Upper lobe of left lung (tissue), 6 donors: ENCODE data around the gene IFT74. TPM values are rescaled to one million over a fixed set of nuclear protein-coding genes. Genes with fewer than 3 reads are reported as not detected.
"Not testable (repeated sequence)": the region's sequence is repeated elsewhere in the genome, so short reads cannot be mapped to it uniquely, and the experiment has no call there.

ENCODE experiments used
- ATAC-seq, 2 donors: fragments of 200-7000 bp; cut with Tn5 transposase; one replicate each; pipeline ENCODE4 v1.9.1; 2022; ENCODE audit warnings: mild to moderate bottlenecking in 2 of 2, moderate library complexity in 2 of 2; ENCODE audit not compliant: low FRiP score in 2 of 2
- DNase-seq, 2 donors: peaks; one replicate each; pipeline ENCODE4 v3.0.0-alpha.2; 2019 to 2020
- H3K27ac ChIP-seq, 4 donors: fragments of 200-600 bp; sonication (generic); one replicate each; pipeline ENCODE4 v1.5.1; 2016 to 2019
- H3K27me3 ChIP-seq, 4 donors: fragments of 200-600 bp; sonication (generic); one replicate each; pipeline ENCODE4 v1.5.1; 2017 to 2019
- H3K36me3 ChIP-seq, 4 donors: fragments of 200-600 bp; sonication (generic); one replicate each; pipeline ENCODE4 v1.5.1; 2016 to 2019
- H3K4me1 ChIP-seq, 4 donors: fragments of 200-600 bp; sonication (generic); one replicate each; pipeline ENCODE4 v1.5.1; 2018 to 2019
- H3K4me3 ChIP-seq, 4 donors: fragments of 200-600 bp; sonication (generic); one replicate each; pipeline ENCODE4 v1.5.1; 2017 to 2019; ENCODE audit warnings: mild to moderate bottlenecking in 2 of 4, moderate library complexity in 1 of 4
- H3K9me3 ChIP-seq, 4 donors: fragments of 200-600 bp; sonication (generic); one replicate each; pipeline ENCODE4 v1.5.1; 2018 to 2019
- CTCF ChIP-seq, 6 experiments: fragments of 450-650 bp in 4 of 6; fragments of 200-600 bp in 2 of 6; sonication (generic) in 2 of 6; IDR thresholded peaks; one replicate each; pipeline ENCODE4 v1.5.1; 2016 to 2019; ENCODE audit warnings: antibody characterized with exemption in 6 of 6
- EP300 ChIP-seq, 4 donors: sonication (generic); formaldehyde crosslinking; IDR thresholded peaks; one replicate each; pipeline ENCODE4 v1.5.1; 2017; ENCODE audit warnings: antibody characterized with exemption in 4 of 4, control low read depth in 2 of 4
- POLR2A ChIP-seq, 4 donors: fragments of 450-650 bp; IDR thresholded peaks; one replicate each; pipeline ENCODE4 v1.5.1; 2016 to 2017; ENCODE audit warnings: antibody characterized with exemption in 4 of 4, mild to moderate bottlenecking in 2 of 4
- POLR2AphosphoS5 ChIP-seq, 2 donors: sonication (generic); formaldehyde crosslinking; IDR thresholded peaks; one replicate each; pipeline ENCODE4 v1.5.1; 2017; ENCODE audit warnings: antibody characterized with exemption in 2 of 2
- WGBS, 2 donors: methylation state at CpG; one replicate each; pipeline ENCODE4 v1.1.5; 2017 to 2018; 5-methylcytosine and 5-hydroxymethylcytosine counted together
- total RNA-seq, 6 donors: library from RNA; depleted of rRNA in 4 of 6; stranded (reverse); fragments of >200 nt in 4 of 6; gene quantifications; one replicate each; pipeline versions ENCODE4 v1.1.0 to v1.2.1, GENCODE V29; 2016 to 2021
- donor health status: DM: no; HTN: no; CAD: no; lungs with moderate emphysema.
- donor health status: DM: no; HTN: yes; CAD: no; lungs with severe emphysema.

The IFT74 gene
- total RNA-seq, 6 donors from 2014 or later = 7.3 to 33.5 (median 10.8) TPM

GRCh38 chr9:27090231-27090630, 134.0 kb downstream of the IFT74 start:
- no peaks in the 10 kb centered on the region for H3K36me3 ChIP-seq
- ATAC-seq = no peak
- no peak for DNase-seq

GRCh38 chr9:27090711-27091110, 134.5 kb downstream of the IFT74 start:
- H3K4me1 ChIP-seq = peaks cover 0 to 5% (median 0%) of the 10 kb centered on the region in 4 donors
- ATAC-seq (no peak), DNase-seq (no peak)
- H3K9me3 ChIP-seq = no peaks in the 10 kb centered on the region
- H3K27me3 ChIP-seq = no peaks in the 10 kb centered on the region
- WGBS, 2 donors = 100% methylated on average over 1 of the region's 1 CpG
- no peak for TF ChIP-seq EP300 (IDR thresholded peaks at IDR 0.05)
- no peak for TF ChIP-seq CTCF (IDR thresholded peaks at IDR 0.05)
- no peaks in the 10 kb centered on the region for H3K36me3 ChIP-seq
- H3K4me3 ChIP-seq = no peak overlapping the region
- H3K27ac ChIP-seq = no peak overlapping the region

More at GRCh38 chr9:27090231-27090630, 134.0 kb downstream of the IFT74 start:
- Histone ChIP-seq H3K9me3 (no peaks in the 10 kb centered on the region), H3K4me1 (peaks cover 0 to 8% (median 0%) of the 10 kb centered on the region in 4 donors), H3K27ac (no peak overlapping the region), H3K4me3 (no peak overlapping the region), H3K27me3 (no peaks in the 10 kb centered on the region)
- TF ChIP-seq POLR2A (IDR thresholded peaks at IDR 0.05) (no peak), POLR2AphosphoS5 (IDR thresholded peaks at IDR 0.05) (no peak), EP300 (IDR thresholded peaks at IDR 0.05) (no peak), CTCF (IDR thresholded peaks at IDR 0.05) (no peak)

GRCh38 chr9:27092496-27092895, 136.3 kb downstream of the IFT74 start:
- DNase-seq = peak in 1 of 2 donors; percentile 77
- H3K27me3 ChIP-seq, H3K4me3 ChIP-seq, H3K9me3 ChIP-seq, H3K36me3 ChIP-seq, ATAC-seq, H3K4me1 ChIP-seq, H3K27ac ChIP-seq: not testable (repeated sequence)
- WGBS, 2 donors = 98 to 100% methylated on average over 5 to 25 of the region's 27 CpGs

GRCh38 chr9:27093384-27094067, 137.3 kb downstream of the IFT74 start:
- not testable (repeated sequence) for H3K36me3 ChIP-seq, H3K4me1 ChIP-seq, H3K4me3 ChIP-seq, ATAC-seq, H3K27ac ChIP-seq, H3K27me3 ChIP-seq, H3K9me3 ChIP-seq, DNase-seq
- WGBS, 2 donors = 55 to 76% methylated on average over 17 of the region's 17 CpGs

GRCh38 chr9:27094640-27095298, 138.6 kb downstream of the IFT74 start:
- no peak for DNase-seq
- TF ChIP-seq EP300 (IDR thresholded peaks at IDR 0.05) = no peak
- TF ChIP-seq POLR2AphosphoS5 (IDR thresholded peaks at IDR 0.05) = no peak
- TF ChIP-seq CTCF (IDR thresholded peaks at IDR 0.05) = no peak
- TF ChIP-seq POLR2A (IDR thresholded peaks at IDR 0.05) = no peak
- no peaks in the 10 kb centered on the region for H3K27me3 ChIP-seq
- peak; percentile 42 to 76 for ATAC-seq
- 43 to 59% methylated on average over 3 of the region's 3 CpGs for WGBS, 2 donors
- no peaks in the 10 kb centered on the region for H3K36me3 ChIP-seq
- H3K4me3 ChIP-seq = no peak overlapping the region
- peaks cover 0 to 5% (median 0%) of the 10 kb centered on the region in 4 donors for H3K4me1 ChIP-seq
- H3K27ac ChIP-seq = no peak overlapping the region
- no peaks in the 10 kb centered on the region for H3K9me3 ChIP-seq

- DNase-seq = no peak
- Histone ChIP-seq H3K36me3 (no peaks in the 10 kb centered on the region), H3K4me1 (no peaks in the 10 kb centered on the region), H3K4me3 (no peak overlapping the region), H3K27ac (no peak overlapping the region), H3K27me3 (no peaks in the 10 kb centered on the region), H3K9me3 (no peaks in the 10 kb centered on the region)
- no peak for ATAC-seq
- no peak for TF ChIP-seq POLR2AphosphoS5 (IDR thresholded peaks at IDR 0.05)
- TF ChIP-seq CTCF (IDR thresholded peaks at IDR 0.05) = no peak
- TF ChIP-seq POLR2A (IDR thresholded peaks at IDR 0.05) = no peak
- no peak for TF ChIP-seq EP300 (IDR thresholded peaks at IDR 0.05)
- WGBS, 2 donors = 87 to 95% methylated on average over 2 of the region's 2 CpGs
Observed at GRCh38 chr9:27107241-27107640, 151.0 kb downstream of the IFT74 start.
